ENCODE measurements around the gene AK3.
"Not testable (repeated sequence)": the region's sequence is repeated elsewhere in the genome, so short reads cannot be mapped to it uniquely, and the experiment has no call there.

The AK3 gene

DNA sequence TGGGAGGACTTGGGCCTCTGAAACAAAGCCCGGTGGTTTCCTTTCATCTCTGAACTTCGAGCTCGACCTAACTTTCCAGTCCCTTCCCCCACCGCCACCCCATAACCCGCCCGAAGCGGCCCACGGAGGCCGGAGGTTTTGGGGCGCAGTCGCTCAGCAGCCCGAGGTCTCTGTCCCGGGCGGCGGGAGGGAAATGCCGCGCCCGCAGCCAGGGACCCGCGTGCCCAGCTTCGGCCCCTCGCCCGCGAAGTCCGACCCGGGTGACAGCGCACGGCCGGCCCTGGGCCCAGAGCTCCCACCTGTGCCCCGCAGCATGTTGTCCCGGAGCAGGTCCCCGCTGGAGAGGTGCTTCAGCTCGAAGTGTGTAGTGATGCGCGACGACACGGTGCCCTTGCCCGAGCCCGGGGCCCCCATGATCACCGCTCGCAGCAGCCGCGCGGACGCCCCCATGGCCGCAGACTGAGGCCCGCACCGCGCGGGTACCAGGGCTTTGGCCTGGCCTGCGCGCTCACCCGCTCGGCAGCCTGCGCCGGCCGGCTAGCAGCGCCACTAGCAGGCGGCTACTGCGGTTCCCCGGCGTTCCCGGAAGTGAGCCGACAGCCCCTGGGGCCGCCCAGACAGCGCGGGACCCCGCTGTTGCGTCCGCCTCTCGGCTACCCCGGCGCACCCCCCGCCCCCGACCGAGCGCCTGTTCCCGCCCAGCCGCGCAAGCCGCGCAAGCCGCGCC, at the start of gene AK3:
AK3 (minus strand) TSS at position 565 of the 727 bp plus-strand sequence; CDS start at position 450, 115 bp downstream.
- DNase-seq (ENCODE audit: low spot score): peak; percentile 95

GRCh38 chr9:4788703-4789102, 47.7 kb upstream of the AK3 start:
- no peak for DNase-seq (ENCODE audit: low spot score)

DNA sequence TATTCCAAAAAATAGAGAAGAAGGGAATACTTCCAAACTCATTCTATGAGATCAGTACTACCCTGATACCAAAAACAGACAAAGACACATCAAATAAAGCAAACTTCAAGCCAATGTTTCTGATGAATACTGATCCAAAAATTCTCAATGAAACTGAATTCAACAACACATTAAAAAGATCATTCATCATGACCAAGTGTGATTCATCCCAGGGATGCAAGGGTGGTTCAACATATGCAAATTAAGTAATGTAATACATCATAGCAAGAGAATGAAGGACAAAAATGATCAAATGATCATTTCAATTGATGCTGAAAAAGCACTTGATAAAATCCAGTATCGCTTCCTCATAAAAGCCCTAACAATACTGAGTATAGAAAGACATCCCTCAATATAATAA, 46.9 kb upstream of the AK3 start:
- no peak for DNase-seq (ENCODE audit: low spot score)

DNA sequence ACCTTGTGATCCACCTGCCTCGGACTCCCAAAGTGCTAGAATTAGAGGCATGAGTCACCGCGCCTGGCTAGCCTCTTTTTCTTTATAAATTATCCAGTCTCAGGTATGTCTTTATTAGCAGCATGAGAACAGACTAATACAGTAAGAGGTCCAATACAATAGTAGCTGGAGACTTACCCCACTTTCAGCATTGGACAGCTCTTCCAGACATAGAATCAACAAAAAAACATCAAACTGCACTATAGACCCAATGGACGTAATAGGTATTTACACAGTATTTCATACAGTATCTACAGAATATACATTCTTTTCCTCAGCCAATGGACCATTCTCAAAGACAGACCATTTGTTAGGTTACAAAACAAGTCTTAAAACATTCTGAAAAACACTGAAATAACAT, 45.6 kb upstream of the AK3 start:
- DNase-seq (ENCODE audit: low spot score): no peak

DNA sequence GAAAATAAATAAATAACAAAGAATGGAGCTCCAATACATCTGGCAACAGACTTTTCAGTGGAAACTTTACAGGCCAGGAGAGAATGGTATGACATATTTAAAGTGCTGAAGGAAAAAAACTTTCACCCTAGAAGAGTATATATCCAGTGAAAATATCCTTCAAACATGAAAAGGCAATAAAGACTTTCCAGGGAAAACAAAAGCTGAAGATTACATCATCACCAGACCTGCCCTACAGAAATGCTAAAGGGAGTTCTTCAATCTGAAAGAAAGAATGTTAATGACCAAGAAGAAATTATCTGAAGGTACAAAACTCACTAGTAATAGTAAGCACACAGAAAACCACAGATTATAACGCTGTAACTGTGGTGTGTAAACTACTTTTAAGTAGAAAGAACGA, 43.4 kb upstream of the AK3 start:
- DNase-seq (ENCODE audit: low spot score): no peak

- DNase-seq (ENCODE audit: low spot score): not testable (repeated sequence)
Observed at GRCh38 chr9:4783191-4783590, 42.2 kb upstream of the AK3 start.

GRCh38 chr9:4781408-4781807, 40.4 kb upstream of the AK3 start:
- no peak for DNase-seq (ENCODE audit: low spot score)

DNA sequence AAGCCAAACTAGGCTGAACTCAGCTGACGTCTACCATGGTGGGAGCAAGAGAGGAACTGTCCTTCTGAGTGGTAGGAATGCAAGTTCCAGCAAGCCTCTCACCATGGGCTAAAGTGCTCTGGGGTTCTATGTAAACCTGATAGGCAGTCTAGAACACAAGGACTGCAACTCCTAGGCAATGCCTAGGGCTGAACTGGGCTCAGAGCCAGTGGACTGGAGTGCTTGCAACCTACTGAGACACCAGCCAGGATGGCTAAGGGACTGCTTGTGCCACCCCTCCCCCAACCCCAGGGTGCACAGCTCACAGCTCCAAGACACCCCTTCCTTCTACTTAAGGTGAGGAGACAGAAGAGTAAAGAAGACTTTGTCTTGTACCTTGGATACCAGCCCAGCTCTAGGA, 39.6 kb upstream of the AK3 start:
- DNase-seq (ENCODE audit: low spot score): no peak

DNA sequence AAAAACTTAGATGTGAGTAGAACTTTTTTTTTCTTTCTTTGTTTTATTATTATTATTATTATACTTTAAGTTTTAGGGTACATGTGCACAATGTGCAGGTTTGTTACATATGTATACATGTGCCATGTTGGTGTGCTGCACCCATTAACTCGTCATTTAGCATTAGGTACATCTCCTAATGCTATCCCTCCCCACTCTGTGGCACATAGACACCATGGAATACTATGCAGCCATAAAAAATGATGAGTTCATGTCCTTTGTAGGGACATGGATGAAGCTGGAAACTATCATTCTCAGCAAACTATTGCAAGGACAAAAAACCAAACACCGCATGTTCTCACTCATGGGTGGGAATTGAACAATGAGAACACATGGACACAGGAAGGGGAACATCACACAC, 34.0 kb upstream of the AK3 start:
- not testable (repeated sequence) for DNase-seq (ENCODE audit: low spot score)

DNA sequence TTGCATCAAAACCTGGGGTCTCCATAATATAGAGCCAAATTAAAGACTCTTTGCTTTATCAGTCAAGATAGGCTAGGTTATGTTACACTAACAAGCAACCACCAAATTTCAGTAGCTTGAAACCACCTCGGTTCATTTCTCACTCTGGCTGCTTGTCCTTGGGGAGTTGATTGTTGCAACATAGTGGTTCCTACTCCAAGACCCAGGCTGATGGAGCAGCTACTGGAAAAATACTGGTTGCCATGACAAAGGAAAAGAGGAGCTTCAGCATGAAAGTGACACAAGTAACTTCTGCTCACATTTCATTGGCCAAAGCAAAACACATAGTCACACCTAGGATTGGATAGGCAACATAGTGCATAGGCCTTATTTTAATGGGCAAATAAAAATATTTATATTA, 33.2 kb upstream of the AK3 start:
- peak; percentile 78 for DNase-seq (ENCODE audit: low spot score)

- no peak for DNase-seq (ENCODE audit: low spot score)
Observed at GRCh38 chr9:4771788-4772187, 30.8 kb upstream of the AK3 start.

GRCh38 chr9:4769321-4770080, 28.5 kb upstream of the AK3 start:
- DNase-seq (ENCODE audit: low spot score): peak; percentile 36

GRCh38 chr9:4768681-4769080, 27.7 kb upstream of the AK3 start:
- DNase-seq (ENCODE audit: low spot score): no peak

DNA sequence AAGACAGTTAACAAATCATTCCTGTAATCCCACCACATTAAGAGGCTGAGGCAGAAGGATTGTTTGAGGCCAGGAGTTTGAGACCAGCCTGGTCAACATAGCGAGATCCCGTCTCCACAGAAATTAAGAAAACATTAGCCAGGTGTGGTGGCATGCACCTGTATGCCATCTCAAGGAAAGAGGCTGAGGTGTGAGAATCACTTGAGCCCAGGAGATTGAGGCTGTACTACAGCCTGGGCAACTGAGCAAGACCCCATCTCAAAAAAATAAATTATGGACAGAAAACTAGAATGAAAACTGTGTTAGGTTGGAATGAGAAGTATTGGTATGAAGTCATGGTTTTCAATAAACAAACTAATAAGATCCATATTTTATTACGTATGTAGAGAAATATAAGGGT, 23.0 kb upstream of the AK3 start:
- no peak for DNase-seq (ENCODE audit: low spot score)

DNA sequence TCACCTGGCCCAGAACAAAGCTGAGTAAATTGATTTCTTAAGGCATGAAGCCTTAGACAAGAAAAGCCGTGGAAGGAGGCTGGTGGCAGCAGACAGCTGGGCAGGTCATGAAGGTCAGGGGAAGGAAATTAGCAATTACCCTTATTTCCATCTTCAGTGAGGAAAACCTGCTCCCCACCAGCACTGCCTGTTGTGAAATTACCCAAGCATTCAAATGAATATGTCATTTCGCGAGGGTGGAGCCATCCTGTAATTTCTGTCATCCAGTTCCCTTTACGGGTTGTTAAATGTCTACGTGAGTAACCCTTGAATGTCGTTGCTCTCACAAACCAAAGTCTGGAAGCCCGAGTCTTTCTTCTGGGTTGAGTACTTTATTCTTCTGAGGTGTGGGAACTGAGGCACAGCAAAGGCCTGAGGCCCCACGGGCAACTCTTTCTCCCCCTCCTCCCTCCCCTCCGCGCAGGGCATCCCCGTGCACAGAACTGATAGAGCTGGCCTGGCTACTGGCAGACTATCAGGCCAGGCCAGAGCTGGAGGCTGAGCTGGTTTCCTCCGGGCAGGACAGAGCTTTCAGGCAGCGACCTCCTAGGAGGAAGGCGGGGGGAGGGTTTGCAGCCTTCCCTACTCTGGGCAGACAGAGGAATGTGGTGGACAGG, 22.0 kb upstream of the AK3 start:
- no peak for DNase-seq (ENCODE audit: low spot score)

GRCh38 chr9:4762108-4762885, 21.3 kb upstream of the AK3 start:
- DNase-seq (ENCODE audit: low spot score): peak; percentile 68

DNA sequence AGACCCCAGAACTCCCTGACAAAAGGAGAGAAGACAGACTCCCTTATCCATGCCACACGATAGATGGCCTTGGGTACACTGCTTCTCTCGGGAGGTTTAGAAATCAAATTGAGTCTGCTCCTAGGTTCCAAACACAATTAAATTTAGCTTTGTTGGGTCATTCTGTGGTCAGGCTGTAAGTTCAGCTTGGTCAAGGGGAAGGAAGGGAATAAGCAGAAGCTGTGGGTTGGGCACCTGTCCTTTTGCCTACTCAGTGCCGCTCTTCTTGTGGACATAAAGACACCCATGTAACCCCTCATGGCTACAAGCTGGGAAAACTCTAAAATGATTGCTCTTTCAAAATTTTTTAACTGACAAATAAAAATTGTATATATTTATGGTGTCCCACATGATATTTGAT, 19.1 kb upstream of the AK3 start:
- no peak for DNase-seq (ENCODE audit: low spot score)

DNA sequence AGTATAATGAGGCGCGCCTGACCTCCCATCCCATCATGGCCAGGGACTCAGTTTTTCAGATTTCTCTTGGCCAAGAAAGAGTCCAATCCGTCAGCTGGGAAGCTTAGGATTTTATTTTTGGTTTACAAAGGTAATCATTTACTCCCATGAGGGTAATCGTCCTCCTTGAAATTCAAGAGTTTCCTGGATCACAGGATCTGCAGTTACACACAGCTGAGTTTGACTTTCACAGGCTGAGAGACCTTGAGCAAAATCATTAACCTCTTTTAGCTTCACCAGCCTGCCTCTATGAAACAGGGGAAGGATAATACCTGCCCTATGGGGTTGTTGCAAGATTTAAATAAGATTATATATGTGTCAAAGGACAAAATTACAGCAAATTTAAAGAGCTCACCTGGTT, 15.4 kb upstream of the AK3 start:
- DNase-seq (ENCODE audit: low spot score): no peak

DNA sequence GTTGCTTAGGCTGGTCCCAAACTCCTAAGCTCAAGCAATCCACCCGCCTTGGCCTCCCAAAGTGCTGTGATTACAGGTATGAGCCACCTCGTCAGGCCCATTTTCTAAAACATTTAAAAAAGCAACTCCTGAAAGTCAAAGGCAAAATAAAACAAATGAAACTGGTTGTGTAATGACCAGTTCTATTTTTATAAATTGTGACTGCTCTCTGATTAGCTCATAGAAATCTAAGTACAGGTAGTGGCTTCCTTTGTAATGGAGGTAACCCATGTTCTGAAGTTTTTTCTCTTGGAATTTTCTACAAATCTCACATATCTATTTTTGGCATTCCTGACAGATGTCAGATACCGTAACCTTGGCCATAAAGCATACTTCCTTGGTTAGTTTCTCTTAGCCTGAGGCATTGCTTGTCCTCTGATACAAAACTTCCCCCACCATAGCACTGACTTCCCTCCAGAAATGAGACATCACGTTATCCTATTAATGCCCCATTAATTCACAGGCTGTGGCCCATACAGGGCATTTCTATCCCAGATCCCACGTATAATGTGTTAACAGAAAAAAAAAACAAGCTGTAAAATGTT, 14.1 kb upstream of the AK3 start:
- DNase-seq (ENCODE audit: low spot score): no peak

- not testable (repeated sequence) for DNase-seq (ENCODE audit: low spot score)
Observed at GRCh38 chr9:4754530-4754929, 13.5 kb upstream of the AK3 start.

GRCh38 chr9:4750023-4750673, 9.1 kb upstream of the AK3 start:
- peak; percentile 54 for DNase-seq (ENCODE audit: low spot score)
